Adipose tissue (tissue), 3 donors: ENCODE results near the gene TP73. TPM values are rescaled to one million over a fixed set of nuclear protein-coding genes. Genes with fewer than 3 reads are reported as not detected.
"Not testable (repeated sequence)": the region's sequence is repeated elsewhere in the genome, so short reads cannot be mapped to it uniquely, and the experiment has no call there.

ENCODE experiments used
- H3K27ac ChIP-seq: one replicate; pipeline ENCODE4 v1.5.1; 2013; ENCODE audit warnings: low read depth, low read length
- WGBS, 3 donors: extraction: QIAGEN DNeasy Blood & Tissue Kit; methylation state at CpG; one replicate each; pipeline ENCODE4 v1.1.7; 2013; 5-methylcytosine and 5-hydroxymethylcytosine counted together
- polyA plus RNA-seq, 3 donors: library from polyadenylated mRNA; stranded (reverse); fragments of 200-250 nt; gene quantifications; one replicate each; pipeline ENCODE4 v1.2.3, GENCODE V29; 2013
- donor health status: healthy with polysubstance abuse.
- donor health status: Bipolar disorder and iron deficiency.
- donor health status: healthy.

The TP73 gene
- polyA plus RNA-seq, 3 donors = 0.01 to 0.24 TPM; not detected in 1

DNA sequence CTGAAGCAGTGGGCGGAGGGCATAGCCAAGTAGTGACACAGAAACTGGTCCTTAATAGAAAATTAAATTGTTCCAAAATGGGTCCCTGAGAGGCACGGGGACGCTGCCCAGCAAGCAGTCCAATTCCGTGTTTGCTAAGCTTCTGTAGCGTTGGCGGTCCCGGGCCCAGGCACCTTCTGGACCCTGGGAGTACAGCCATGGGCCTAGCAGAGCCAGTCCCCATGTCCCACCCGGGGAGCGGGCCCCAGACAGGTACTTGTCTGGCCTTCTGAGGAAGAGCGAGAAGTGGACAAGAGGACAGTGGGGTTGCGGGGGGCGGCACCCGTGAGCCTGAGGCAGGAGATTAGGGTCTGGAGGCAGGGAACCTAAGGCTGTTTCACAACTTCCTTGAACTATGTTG lies 88.4 kb downstream of the TP73 start:
- WGBS, 3 donors = 94 to 96% (median 95%) methylated on average over 13 of the region's 13 CpGs

DNA sequence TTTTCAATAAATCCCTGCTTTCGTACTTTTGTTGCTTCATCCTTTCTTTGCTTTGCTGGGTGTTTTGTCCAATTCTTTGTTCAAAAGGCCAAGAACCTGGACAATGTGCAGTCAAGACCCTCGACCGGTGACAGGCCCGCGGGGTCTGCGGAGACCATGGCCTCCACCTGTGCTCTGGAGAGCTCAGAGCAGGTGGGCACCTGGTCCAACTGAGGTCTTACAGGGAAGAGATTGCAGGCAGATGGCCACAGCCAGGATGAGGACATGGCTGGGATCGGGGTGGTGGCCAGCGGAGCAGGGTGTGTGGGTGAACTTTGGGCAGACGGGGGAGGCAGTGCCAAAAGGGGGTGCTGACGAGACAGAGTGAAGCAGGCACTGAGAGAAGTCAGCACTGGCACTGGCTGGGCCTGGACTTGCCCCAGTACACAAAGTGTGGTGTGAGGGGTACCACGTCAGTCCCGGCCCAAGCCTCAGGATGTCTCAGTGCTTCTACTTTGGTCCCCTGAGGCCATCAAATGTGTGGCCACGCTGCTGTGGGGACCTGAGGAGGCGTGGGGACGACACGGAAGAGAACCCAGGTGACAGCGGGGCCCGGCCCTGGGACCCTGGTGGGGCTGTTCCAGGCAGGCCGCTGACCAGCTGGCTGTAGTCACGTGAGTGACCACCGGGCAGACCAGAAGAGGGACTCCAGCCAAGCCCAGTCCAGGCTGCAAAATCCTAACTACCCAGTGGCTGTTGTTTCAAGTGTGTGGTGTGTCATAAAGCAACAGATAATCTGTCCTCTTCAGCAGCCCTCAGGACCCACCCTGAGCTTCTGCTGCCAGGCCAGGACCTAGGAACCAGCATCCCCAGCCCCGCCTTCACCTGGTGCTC lies 89.5 kb downstream of the TP73 start:
- no peak overlapping the region for H3K27ac ChIP-seq
- WGBS, 3 donors = 91 to 93% (median 92%) methylated on average over 22 of the region's 22 CpGs

More for the DNA sequence above, 88.4 kb downstream of the TP73 start:
- H3K27ac ChIP-seq = no peak overlapping the region

DNA sequence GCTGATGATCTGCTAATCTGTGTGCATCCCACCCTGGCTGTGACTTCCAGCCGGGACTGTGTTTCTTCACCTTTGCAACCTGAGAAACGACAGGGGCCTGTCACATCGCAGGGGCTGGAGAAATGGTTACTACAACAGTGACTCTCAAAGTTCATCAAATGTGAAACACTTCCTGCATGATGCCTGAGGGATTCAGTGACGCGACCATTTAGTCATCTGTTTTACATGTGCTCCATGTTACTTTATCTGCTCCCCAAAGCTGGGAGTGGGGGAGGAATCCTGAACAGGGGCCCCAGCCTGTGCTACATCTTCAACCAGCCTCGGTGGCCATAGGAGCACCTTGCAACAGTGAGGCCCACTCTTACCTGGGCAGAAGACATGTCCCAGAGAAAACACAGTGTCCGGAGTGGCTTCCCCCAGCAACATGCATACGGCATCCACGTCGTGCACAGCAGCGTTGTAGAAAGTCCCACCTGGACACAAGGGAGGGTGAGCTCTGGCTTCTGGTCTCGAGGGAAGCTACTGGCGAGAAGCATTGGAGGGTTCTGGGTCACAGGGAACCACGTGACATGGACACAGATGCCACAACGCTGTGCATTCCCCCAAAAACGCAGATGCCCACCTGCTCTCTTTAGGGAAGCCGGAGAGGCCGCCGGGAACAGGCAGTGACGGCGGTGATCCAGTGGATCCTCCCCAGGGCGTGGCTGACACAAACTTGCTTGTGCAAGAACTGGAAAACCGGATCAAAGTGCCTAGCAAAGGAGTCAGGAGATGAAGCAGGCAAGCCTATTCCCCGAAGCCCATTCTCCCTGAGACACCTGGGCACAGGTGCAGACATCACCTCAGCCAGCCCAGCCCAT lies 90.4 kb downstream of the TP73 start:
- 84 to 87% (median 84%) methylated on average over 24 of the region's 24 CpGs for WGBS, 3 donors
- no peak overlapping the region for H3K27ac ChIP-seq

DNA sequence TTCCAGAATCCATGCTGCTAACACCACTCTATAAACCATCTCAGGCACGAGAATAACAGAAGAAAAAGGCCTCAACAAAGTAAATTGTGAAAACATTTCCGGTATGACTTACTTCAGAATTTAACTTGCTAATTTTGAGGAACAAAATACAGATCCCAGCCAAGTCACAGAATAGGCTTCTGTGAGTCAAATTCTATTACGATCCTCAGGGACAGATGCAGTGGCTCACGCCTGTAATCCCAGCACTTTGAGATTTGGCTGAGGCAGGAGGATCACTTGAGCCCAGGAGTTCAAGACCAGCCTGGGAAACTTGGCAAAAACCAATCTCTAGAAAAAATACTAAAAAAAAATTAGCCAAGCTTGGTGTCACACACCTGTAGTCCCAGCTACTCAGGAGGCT lies 91.1 kb downstream of the TP73 start:
- WGBS, 3 donors = 65 to 82% (median 65%) methylated on average over 4 of the region's 4 CpGs
- H3K27ac ChIP-seq = no peak overlapping the region

DNA sequence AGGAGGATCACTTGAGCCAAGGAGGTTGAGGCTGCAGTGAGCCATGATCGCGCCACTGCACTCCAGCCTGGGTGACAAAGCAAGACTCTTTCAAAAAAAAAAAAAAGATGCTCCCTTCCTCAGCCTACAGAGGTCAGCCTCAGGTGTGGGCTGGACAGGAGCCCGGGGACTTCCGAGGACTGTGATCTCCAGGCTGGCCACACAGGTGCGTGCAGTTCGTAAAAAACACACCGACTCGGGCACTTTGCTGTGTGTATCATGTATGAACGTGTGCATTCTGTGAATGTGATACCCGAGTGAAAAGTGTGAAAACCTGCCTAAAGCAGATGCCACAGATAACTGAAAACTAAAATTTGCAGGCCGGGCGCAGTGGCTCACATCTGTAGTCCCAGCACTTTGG lies 91.5 kb downstream of the TP73 start:
- H3K27ac ChIP-seq = no peak overlapping the region
- WGBS, 3 donors = 88 to 94% (median 90%) methylated on average over 12 of the region's 12 CpGs

DNA sequence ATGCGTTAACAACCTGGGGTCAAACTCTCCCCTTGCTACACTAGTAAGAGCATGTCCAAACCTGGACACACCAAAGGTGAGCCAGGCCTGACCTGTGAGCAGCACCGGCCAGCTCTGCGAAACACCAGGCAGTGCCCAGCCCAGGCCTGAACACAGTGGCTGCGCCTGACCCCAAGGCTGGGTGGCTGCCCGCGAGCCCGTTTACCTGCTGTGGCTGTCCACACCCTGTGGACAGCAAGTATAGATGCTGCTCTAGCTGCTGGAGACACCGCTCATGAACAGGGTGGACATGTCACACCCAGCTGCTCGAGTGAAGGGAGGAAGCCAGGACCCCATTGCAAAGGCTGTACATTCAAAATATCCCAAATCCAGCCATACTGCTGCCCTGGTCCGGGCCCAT lies 92.3 kb downstream of the TP73 start:
- no peak overlapping the region for H3K27ac ChIP-seq
- WGBS, 3 donors = 93 to 94% (median 94%) methylated on average over 10 of the region's 10 CpGs

DNA sequence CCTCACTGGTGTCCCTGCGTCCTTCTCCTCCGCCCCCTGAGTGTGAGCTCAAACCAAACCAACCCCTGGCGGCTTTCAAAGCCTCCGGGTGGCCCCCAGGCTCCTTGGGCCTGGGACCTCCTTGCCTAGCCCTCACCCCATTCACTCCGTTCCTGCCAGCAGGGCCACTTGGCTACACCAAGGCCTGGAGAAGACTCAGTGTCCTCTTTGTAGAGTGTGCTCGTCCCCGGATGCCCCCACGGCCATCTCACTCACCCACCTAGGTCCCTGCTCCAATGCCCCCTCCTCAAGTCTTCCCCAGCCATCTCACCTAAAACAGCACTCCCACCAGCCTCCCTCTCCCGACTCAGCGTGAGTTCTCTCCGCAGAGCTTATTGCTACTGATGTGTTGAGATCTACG lies 92.8 kb downstream of the TP73 start:
- no peak overlapping the region for H3K27ac ChIP-seq
- WGBS, 3 donors = 91 to 93% (median 92%) methylated on average over 12 of the region's 12 CpGs

DNA sequence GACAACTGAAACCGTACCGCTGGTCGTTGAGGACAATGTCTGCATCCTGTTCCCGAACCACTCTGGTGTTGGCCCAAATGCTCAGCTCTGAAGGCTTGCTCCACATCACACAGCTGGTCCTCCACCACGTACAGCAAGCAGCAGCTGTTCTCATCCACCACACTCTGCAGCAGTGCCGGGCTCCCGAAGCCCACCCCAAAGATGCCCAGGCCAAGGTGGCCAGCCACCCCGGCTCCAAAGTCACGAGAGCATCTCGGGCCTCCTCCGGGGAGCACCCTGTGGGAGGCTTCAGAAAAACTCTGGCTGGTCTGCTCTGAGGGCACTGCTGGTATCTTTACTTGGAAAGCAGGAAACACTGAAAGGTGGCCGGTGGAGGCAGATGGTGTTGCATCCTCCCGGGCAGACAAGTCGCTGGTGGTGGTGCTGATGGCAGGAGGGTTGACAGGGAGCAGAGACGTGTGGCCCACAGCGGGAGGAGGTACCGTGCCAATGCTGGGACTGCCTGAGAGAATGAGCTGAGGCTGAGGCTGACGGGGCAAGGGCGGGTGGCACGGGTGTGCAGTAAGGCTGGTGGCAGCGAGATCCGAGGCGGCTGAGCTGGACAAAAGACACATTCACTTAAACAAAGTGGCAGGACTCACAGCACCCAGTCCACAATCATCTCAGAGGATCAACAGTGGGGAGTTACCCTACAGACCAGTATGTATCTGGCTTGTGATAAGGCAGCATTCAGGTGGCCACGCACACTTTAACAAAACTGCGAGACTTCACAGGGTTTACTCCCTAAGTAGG lies 93.5 kb downstream of the TP73 start:
- WGBS, 3 donors = 79 to 82% (median 82%) methylated on average over 25 of the region's 25 CpGs

DNA sequence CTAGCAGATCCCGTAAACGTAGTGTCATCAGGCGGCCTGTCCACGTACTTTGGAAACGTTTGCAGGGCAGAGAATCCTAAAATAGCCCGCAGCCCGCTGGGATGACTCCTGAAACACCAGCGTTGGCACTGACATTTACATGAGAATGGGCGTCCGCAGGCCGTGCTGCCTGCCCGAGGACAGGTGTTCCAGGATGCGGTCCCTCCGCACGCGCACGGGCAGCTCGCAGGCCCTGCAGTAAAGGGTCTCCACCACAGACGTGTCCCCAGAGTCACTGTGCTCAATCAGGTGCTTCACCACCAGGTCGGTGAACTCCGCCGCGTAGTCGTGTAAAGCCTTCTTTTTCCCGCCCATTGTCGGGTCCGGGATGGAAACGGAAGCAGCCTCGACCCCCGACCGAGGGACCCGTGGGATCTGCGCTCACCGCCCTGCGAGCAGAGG lies 94.1 kb downstream of the TP73 start:
- no peak overlapping the region for H3K27ac ChIP-seq
- 11 to 30% (median 27%) methylated on average over 35 of the region's 35 CpGs for WGBS, 3 donors

More for the DNA sequence above, 93.5 kb downstream of the TP73 start:
- H3K27ac ChIP-seq = no peak overlapping the region

DNA sequence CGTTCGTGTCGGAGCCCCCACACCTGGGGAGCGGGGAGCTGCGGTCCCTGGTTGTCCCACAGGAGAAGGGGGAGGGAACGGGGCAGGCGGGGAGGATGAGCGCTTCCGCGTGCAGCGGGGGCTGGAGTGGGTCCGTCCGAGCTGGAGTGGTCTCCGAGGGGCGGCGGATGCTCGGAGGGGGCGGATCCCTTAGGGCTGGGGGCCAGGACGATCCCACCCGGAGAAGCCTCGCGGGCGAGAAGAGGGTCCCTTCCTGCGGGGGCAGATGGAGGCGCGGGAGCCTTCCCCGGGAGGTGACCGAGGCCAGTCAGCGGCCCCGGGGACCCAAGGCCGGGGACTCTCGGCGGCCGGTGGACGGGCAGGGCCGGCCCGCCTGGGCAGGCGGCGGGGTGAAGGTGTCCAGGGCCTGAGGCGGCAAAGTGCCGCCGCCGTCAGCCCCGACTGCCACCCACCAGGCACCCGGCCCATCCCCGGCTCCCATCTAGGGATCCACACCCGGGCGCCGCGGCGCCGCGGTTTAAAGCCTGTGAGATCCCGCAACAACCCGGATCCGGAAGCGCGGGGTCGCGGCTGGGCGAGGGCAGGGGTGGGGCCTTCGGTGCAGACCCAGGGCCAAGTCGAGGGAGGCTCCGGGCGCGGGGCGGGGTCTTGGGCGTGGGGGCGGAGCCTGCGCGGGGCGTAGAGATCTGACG lies 94.7 kb downstream of the TP73 start:
- WGBS, 3 donors = 1 to 2% (median 2%) methylated on average over 60 to 73 of the region's 73 CpGs
- no peak overlapping the region for H3K27ac ChIP-seq

DNA sequence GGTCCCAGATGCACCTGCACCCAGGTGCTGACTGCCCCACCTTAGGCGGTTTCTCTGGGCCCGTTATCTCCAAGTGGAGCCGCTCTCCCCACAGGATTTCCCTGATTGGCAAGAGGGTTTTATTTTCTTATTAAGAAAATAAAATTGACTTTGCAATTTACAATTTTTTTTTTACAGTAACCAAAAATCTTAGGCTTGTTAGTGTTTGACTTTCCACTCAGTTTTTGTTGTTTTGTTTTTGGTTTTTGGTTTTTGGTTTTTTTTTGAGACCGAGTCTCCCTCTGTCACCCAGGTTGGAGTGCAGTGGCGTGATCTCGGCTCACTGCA lies 95.2 kb downstream of the TP73 start:
- WGBS, 3 donors = 38 to 42% (median 42%) methylated on average over 6 of the region's 6 CpGs
- no peak overlapping the region for H3K27ac ChIP-seq

DNA sequence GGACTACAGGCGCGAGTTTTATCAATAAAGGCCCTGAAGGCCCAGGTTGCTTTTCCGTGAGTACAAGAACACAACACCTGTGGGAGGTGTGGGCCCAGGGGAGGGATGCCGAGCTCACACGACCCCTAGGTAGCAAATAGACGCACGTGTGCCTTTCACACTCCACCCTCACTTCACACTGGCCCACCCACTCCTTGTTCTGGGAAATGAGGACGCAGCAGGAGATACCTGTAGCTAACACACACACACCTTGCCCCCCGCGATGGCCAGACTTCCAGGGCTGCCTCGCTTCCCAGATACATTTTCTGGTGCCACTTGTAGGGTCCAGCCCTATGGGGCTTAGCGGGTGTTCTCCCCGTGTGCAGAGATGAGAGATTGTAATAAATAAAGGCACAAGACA lies 95.6 kb downstream of the TP73 start:
- WGBS, 3 donors = 65 to 84% (median 79%) methylated on average over 13 of the region's 13 CpGs
- H3K27ac ChIP-seq = no peak overlapping the region

DNA sequence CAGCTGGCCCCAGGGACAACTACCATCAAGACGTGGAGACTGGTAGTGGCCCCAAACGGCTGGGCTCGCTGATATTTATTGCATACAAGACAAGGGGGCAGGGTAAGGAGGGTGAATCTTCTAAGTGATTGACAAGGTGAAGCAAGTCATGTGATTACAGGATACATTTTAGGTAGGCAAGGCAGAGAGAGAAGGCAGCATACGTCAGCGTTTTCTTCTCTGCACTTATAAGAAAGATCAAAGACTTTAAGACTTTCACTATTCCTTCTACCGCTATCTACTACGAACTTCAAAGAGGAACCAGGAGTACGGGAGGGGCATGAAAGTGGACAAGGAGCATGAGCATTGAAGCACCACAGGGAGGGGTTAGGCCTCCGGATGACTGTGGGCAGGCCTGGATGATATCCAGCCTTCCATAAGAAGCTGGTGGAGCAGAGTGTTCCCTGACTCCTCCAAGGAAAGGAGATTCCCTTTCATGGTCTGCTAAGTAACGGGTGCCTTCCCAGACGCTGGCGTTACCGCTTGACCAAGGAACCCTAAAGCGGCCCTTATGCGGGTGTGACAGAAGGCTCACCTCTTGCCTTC lies 96.1 kb downstream of the TP73 start:
- H3K27ac ChIP-seq = not testable (repeated sequence)
- 78 to 87% (median 81%) methylated on average over 15 of the region's 15 CpGs for WGBS, 3 donors

DNA sequence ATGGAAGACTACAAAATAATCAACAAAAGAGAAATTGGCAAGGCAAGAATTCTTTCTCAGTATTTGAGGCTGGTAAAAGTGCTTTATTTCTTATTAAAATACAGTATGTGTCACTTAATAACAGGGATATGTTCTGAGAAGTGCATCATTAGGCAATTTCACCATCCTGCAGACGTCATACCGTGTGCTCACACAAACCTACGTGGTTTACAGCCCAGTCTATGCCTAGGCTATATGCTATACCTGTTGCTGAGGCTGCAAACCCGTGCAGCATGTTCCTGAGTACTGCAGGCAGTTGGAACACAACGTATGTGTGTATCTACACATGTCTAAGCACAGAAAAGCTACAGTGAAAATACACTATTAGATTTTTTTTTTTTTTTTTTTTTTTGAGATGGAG lies 97.2 kb downstream of the TP73 start:
- WGBS, 3 donors = 59 to 70% (median 68%) methylated on average over 5 of the region's 5 CpGs
- no peak overlapping the region for H3K27ac ChIP-seq

DNA sequence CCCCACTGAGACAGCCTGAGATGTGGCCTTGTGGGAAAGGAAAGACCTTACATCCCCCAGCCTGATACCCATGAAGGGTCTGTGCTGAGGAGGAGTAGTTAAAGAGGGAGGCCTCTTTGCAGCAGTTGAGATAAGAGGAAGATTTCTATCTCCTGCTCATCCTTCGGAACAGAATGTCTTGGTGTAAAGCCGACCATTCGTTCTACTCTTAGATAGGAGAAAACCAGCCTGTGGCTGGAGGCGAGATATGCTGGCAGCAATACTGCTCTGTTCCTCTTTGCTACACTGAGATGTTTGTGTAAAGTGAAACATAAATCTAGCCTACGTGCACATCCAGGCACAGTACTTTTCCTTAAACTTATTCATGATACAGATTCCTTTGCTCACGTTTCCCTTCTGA lies 98.4 kb downstream of the TP73 start:
- H3K27ac ChIP-seq = no peak overlapping the region
- WGBS, 3 donors = 56 to 59% (median 57%) methylated on average over 6 of the region's 6 CpGs

DNA sequence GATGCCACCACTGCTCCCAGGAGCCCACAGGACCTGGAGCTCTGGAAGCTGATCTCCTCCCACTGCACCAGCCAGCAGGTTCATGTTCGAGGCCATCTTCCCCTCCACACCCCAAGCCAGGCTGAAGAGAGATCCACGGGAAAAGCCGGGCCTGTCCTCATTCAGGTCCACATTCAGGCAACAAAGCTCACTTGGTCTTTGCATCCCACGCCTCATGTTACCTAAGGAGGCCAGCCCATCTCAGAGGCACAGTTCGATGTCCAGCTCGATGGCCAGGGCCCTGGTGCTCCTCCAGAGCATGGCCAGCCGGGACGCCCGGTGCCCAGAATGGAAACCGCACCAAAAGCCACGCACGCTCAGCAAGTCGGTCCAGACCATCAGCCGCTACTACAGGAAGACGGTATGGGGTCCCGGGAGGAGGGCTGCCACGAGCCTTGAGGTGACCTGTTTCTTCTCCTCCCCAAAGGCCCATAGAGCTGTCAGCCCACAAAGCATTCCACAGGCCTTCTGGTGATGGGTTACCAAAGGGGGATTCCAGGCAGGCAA lies 100.2 kb downstream of the TP73 start, which contains the start of gene CCDC27:
Gene CCDC27, plus strand, starts transcription at position 51 of the 546 bp plus-strand sequence. Its CDS starts 32 bp downstream, at position 83.
- H3K27ac ChIP-seq = no peak within 1 kb of the TSS
- 84 to 89% (median 86%) methylated on average over 17 of the region's 17 CpGs for WGBS, 3 donors

DNA sequence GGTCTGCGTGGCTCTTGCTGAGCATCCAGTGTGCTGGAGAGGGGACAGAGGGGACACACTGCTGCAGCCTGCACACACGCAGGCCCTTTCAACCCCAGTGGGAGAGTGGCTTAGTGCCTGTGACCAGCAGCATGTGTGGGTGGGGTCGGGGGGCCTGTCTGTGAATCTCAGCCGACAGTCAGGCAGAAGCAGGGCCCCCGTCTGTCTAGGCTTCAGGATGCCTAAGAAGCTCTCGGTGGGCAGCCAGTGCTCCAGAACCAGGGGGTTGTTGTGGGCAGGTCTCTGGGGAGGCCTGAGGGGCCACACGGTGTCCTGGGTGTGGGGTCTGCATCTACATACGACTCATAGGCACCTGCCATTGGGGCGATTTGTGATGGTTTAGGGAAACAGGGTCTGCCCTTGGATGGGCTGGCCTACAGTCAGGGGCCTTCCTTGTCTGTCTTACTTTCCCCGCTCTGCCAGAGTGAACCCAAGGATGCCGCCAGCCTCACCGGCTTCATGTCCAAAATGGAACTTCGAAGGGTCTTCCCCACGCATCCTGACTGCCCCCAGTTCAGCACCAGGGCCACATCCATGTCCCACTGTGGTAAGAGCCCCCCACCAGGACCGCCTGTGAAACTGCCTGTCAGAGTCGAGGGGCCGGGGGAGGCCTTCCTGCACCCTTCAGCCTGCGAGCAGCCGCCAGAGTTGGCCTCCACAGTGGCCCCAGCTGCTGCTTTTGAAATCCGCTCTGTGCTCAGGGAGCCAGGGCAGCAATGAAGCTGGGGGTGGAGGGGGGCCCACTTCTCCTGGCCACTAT lies 101.5 kb downstream of the TP73 start:
- 83 to 85% (median 84%) methylated on average over 20 of the region's 20 CpGs for WGBS, 3 donors
- H3K27ac ChIP-seq = no peak overlapping the region
